Stimulated activated CD8-positive, alpha-beta memory T cell treated with anti-CD3 and anti-CD28 coated beads, Interleukin-12 subunit alpha, Interleukin-12 subunit beta, amount 100 ng/mL, for 4 hours (primary cell): ENCODE data around the gene IL17RE.
A peak's percentile ranks its signal among the peaks of the same experiment; 100 is the strongest.
"Not testable (repeated sequence)": the region's sequence is repeated elsewhere in the genome, so short reads cannot be mapped to it uniquely, and the experiment has no call there.

ENCODE experiments used
- DNase-seq: peaks from one replicate; pipeline ENCODE4 v3.0.0-alpha.2; 2020; ENCODE audit warnings: low read depth

Gene IL17RE

GRCh38 chr3:9934993-9935392 is 32.3 kb downstream of the IL17RE start:
- no peak for DNase-seq

- no peak for DNase-seq
Measured at GRCh38 chr3:9935966-9936510, 33.4 kb downstream of the IL17RE start.

- no peak for DNase-seq
Measured at GRCh38 chr3:9937486-9938238, 35.0 kb downstream of the IL17RE start.

DNA sequence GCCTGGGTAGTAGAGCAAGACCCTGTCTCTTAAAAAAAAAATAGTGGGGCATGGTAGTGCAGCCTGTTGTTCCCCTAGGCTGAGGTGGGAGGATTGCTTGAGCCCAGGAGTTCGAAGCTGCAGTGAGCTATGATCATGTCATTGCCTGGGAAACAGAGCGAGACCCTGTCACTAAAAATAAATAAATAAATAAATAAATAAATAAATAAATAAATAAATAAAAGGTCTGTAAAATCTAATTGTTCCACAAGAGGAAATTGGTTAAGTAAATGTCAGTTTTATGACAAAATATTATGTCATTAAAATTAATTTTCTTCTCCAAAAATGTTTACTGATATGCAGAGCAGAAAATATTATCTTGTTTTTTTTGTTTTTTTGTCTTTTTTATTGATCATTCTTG is 36.3 kb downstream of the IL17RE start:
- DNase-seq: no peak

DNA sequence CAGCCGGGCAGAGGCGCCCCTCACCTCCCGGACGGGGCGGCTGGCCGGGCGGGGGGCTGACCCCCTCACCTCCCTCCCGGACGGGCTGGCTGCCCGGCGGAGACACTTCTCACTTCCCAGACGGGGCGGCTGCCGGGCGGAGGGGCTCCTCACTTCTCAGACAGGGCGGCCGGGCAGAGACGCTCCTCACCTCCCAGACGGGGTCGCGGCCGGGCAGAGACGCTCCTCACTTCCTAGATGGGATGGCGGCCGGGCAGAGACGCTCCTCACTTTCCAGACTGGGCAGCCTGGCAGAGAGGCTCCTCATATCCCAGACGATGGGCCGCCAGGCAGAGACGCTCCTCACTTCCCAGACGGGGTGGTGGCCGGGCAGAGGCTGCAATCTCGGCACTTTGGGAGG is 37.3 kb downstream of the IL17RE start:
- DNase-seq: not testable (repeated sequence)

DNA sequence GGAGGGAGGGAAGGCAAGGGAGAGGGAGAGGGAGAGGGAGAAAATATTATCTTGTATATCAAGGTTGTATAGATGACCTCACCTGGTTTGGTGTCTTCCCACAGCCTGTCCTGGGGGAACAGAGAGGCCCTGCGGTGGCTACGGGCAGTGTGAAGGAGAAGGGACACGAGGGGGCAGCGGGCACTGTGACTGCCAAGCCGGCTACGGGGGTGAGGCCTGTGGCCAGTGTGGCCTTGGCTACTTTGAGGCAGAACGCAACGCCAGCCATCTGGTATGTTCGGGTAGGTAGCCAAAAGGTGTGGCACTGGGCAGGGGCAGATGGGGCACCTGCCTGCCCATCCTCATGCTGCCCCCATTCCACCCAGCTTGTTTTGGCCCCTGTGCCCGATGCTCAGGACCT is 38.1 kb downstream of the IL17RE start:
- no peak for DNase-seq

- no peak for DNase-seq
Measured at GRCh38 chr3:9942164-9942563, 39.5 kb downstream of the IL17RE start.

DNA sequence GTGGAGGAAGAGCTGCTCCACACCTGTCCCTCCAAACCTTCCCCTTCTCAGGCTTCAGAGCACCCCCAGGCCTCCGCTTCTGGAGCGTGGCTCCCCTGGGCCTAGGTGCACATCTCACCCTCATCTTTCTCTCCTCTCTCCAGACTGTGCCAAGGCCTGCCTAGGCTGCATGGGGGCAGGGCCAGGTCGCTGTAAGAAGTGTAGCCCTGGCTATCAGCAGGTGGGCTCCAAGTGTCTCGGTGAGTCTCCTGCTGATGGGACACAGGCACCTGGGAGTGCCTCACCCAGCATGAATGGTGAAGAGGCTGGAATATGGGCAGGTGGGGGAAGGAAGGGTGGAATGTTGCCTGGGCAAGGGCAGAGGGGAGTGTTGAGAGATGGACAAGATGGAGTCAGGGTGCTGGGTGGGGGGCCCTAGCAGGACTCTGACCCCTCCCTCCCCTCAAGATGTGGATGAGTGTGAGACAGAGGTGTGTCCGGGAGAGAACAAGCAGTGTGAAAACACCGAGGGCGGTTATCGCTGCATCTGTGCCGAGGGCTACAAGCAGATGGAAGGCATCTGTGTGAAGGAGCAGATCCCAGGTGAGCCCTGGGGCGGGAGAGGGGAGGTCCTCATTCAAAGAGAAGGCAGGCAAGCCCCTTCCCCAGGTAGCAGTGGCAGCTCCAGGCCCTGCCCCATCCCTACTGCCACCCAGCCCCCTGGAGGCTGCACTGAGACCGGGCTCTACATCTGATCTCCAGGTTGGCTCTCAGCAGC is 40.5 kb downstream of the IL17RE start:
- no peak for DNase-seq

- DNase-seq: no peak
Measured at GRCh38 chr3:9944271-9944670, 41.6 kb downstream of the IL17RE start.

DNA sequence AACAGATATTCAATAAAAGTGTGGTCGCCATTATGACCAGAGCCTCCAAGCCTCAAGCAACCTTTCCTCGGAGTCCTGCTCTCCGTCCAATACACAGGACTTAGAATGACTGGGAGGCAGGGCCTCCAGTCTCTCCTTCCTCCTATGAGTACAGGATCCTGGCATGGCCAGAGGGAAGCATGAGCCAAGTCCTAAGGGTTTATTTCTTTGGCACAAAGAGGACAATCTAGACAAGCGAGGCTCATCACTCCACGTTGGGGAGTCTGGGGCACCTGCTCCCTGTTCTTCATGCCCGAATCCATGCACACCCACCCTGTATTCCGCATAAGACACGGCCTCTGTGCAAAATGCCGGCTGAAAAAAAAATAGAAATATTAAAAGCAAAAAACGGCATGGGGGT is 42.7 kb downstream of the IL17RE start:
- no peak for DNase-seq

DNA sequence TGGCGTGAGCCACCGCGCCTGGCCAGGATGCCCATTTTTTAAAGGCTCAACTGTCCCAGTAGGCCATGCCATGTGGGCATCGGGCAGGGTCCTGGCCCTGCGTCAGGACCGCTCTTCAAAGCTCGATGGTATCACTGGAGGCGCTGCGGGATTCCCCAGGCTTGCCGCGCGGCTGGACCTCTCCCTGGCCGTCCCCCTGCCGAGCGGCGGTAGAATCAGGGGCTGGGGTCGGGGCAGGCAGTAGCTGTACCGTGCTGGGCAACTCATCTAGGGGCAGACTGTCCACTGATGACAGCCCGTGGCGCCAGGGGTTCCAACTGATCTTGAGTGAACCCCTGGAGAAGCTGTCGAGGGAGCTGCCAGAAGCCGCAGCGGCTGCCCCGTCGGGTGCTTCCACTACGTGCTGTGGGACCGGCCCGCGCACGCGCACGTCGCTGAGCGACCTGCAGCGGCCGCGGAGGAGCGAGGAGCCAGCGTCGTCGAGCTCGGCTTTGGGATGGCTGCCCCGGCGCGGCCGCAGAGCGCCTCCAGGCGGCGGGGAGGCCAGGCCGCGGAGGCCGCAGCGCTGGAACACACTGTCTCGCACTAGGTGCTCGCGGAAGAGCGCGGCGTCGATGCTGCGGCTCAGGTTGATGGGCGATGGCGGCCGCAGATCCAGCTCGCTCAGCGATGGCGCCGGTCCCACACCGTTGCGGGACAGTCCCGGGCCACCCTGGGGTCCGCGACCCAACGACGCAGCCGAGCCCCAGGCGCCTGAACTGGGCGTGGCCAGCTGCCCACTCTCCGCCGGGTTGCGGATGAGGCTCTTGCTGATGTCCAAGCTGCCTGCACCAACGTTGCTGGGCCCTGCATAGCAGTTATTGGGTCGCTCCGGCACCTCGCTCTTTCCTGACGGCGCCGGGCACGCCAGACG is 43.7 kb downstream of the IL17RE start:
- peak; percentile 80 for DNase-seq

- DNase-seq: no peak
Measured at GRCh38 chr3:9947025-9947995, 44.7 kb downstream of the IL17RE start.

GRCh38 chr3:9948586-9948985 is 45.9 kb downstream of the IL17RE start:
- DNase-seq: no peak

GRCh38 chr3:9949115-9949514 is 46.5 kb downstream of the IL17RE start:
- DNase-seq: no peak

GRCh38 chr3:9949626-9950025 is 47.0 kb downstream of the IL17RE start:
- DNase-seq: no peak

DNA sequence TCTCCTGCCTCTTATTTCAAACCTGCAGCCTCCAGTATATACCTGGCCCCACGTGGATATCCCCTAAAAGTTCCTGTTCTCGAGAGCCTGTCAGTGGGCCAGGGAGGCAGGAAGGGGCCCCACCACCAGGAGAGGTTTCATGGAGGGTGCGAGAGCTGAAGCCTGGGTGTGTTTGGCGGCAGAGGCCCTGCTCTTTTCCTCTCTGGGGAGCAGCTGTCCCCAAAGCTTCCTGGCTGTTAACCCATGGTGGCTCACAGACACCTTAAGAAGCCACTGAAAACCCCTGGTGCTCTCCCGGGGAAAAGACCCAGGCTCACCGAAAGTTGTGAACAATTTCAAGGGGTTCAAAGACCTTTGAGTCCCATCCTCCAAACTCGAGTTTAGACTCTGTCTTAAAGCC is 48.5 kb downstream of the IL17RE start:
- DNase-seq: no peak

- no peak for DNase-seq
Measured at GRCh38 chr3:9951598-9951961, 48.9 kb downstream of the IL17RE start.

DNA sequence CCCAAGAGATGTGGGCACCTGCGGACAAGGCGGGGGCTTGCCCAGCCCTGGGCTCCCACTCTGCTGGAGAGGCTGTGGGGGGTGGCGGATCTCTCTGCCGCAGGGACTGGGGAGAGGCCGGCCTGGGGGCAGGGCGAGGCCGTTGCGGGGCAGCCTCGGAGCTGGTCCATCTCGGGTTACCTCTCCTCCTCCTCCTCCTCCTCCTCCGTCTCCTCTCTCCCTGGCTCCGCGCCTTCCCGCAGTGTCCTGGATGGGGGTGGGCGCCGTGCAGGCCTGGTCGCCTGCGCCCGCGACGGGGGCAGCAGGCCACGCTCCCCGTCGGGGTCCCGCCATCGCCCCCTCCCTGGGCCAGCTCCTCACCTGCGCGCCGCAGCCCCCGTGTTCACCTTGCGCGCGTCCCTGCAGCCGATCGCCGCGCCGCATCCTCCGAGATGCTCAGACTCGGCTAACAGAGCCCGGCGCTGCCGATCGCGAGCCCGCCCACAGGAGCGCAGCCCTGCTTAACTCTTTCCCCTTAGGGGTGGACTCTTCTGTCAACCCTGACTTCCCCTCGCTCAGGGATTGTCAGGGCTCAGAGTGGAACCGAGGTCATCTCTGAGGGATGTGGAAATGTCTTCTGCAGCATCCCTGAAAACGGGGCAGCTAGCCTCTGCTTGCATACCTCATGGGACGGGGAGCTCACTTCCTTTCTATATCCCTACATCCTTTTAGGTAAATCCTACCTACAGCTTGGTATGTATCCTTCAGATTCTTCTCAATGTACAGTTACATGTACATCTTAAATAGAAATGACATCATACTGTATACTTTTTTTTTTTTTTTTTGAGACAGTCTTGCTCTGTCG is 49.5 kb downstream of the IL17RE start, which contains the start of gene PRRT3:
Gene PRRT3 (minus strand): TSS at position 447 of the 844 bp plus-strand sequence. CDS start 2,293 bp downstream, outside the sequence.
- DNase-seq: no peak

- DNase-seq: no peak
Measured at GRCh38 chr3:9955067-9955502, 52.4 kb downstream of the IL17RE start.
